ENCODE results near the gene RALGPS1.
A peak's percentile ranks its signal among the peaks of the same experiment; 100 is the strongest.

RALGPS1 gene

GRCh38 chr9:127158786-127159324, 244.3 kb downstream of the RALGPS1 start:
- Mint-ChIP-seq H3K36me3 (ENCODE audit: insufficient read depth) (peaks cover 2% of the 10 kb centered on the region), H3K4me1 (ENCODE audit: low read depth in 2 of 2) (peaks cover 8 to 12% of the 10 kb centered on the region in 2 donors), H3K27ac (no peak overlapping the region), H3K9me3 (no peaks in the 10 kb centered on the region), H3K4me3 (no peak overlapping the region), H3K27me3 (no peaks in the 10 kb centered on the region)
- no peak for ATAC-seq (replicated peaks)
- DNase-seq, result no peak

DNA sequence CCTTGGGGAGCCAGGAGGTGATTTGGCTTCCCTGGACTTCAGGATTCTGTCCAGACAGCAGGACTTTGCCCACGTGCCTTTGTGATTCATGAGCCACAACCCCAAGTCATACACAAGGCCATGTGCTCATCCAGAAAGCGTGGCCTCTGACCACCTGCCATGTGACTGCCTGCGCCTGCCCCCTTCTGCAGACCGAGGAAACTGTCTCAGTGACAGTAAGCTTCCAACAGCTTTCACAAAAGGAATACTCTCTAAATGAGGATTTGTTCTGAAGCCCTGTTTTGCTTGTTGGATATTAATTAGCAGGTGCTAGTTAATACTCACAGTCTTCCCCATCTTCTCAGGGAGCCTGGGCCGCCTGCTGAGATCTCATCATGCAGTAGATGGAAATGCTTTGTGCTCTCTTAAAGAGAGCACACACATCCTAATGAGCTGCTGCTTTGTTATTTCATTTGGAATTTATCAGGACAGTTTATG, 244.8 kb downstream of the RALGPS1 start:
- Mint-ChIP-seq H3K4me1 (ENCODE audit: low read depth in 2 of 2) (peaks cover 8 to 12% of the 10 kb centered on the region in 2 donors), H3K36me3 (ENCODE audit: insufficient read depth) (peaks cover 2% of the 10 kb centered on the region), H3K27ac (peak overlapping the region; percentile 26 to 67), H3K9me3 (no peaks in the 10 kb centered on the region), H3K4me3 (no peak overlapping the region), H3K27me3 (no peaks in the 10 kb centered on the region)
- no peak for ATAC-seq (replicated peaks)
- DNase-seq, result no peak

- Mint-ChIP-seq H3K27ac (peak overlapping the region; percentile 26 to 67), H3K36me3 (ENCODE audit: insufficient read depth) (peaks cover 2% of the 10 kb centered on the region), H3K27me3 (no peaks in the 10 kb centered on the region), H3K4me1 (ENCODE audit: low read depth in 2 of 2) (peaks cover 10 to 12% of the 10 kb centered on the region in 2 donors), H3K4me3 (no peak overlapping the region), H3K9me3 (no peaks in the 10 kb centered on the region)
- DNase-seq, result no peak
- ATAC-seq (replicated peaks), result no peak
Observed at GRCh38 chr9:127159949-127160610, 245.5 kb downstream of the RALGPS1 start.

DNA sequence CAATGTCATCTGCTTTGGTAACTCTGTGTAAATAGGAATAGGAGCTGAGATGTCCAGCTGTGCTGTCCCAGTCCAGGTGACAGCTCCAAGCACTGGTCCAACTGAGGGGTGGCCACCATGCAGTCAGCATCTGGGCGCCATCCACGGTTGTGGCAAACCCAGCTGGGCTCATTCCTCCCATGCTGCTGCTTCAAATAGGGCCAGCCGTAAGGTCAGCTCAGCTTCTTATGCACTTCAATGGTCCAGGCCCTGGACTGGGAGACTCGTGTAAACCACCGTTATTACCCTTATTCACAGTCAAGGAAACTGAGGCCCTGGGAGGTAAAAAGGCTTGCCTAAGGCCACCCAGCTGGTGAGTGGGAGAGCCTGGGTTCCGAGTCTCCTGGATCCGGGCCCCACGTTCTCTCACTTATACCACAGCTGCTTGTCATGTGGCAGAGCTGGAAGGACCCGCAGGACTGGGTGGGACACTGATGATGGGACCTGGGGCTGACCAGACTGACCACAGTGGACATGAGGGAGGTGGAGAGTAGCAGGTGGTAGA, 246.6 kb downstream of the RALGPS1 start:
- H3K4me3 Mint-ChIP-seq, result no peak overlapping the region
- no peak for DNase-seq
- H3K27me3 Mint-ChIP-seq, result no peaks in the 10 kb centered on the region
- no peak for ATAC-seq (replicated peaks)
- H3K27ac Mint-ChIP-seq, result peak overlapping the region in 1 of 2 donors; percentile 59
- H3K9me3 Mint-ChIP-seq, result no peaks in the 10 kb centered on the region
- H3K4me1 Mint-ChIP-seq (ENCODE audit: low read depth in 2 of 2), result peaks cover 10 to 12% of the 10 kb centered on the region in 2 donors
- peaks cover 2% of the 10 kb centered on the region for H3K36me3 Mint-ChIP-seq (ENCODE audit: insufficient read depth)

DNA sequence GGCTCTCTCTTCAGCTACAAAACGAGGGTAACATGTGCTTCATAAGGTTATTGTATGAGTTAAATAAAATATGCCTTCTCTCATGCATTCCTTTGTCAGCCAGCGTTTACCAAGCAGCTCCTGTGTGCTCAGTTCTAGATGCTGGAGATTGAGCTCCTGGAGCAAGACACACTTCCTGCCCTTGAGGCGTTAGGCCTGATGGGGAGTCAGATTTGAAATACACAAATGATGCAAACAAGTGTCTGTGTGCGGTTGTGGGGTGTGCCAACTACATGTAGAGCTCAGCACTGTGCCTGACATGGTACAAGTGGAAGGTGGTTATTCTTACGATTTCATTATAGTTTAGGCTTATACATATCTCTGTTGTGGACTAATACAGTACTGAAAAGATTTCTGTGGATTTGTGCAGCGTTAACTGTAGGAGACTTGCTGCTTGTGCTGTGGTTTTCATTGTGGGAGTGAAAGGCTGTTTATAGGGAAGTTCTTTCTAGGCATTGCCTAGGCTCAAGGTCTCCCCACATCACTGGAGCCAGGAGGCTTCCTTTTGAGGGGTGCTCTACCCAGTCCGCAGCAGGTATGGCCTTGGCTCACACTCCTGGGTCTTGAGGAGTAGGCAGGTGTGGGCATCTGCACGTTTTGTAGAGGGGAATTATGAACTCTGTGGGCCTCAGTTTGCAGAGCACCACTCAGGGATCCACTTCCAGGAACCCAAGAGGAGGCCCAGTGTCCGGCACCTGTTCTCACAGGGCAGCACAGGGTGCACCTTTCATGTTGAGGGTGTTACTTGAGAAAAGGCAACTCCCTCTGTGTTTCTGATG, 247.7 kb downstream of the RALGPS1 start:
- Mint-ChIP-seq H3K4me1 (ENCODE audit: low read depth in 2 of 2) (peaks cover 10 to 12% of the 10 kb centered on the region in 2 donors), H3K27me3 (no peaks in the 10 kb centered on the region), H3K36me3 (ENCODE audit: insufficient read depth) (peaks cover 2% of the 10 kb centered on the region), H3K27ac (peak overlapping the region; percentile 59 to 62), H3K9me3 (no peaks in the 10 kb centered on the region), H3K4me3 (no peak overlapping the region)
- ATAC-seq (replicated peaks) (peak; percentile 24), DNase-seq (no peak)

DNA sequence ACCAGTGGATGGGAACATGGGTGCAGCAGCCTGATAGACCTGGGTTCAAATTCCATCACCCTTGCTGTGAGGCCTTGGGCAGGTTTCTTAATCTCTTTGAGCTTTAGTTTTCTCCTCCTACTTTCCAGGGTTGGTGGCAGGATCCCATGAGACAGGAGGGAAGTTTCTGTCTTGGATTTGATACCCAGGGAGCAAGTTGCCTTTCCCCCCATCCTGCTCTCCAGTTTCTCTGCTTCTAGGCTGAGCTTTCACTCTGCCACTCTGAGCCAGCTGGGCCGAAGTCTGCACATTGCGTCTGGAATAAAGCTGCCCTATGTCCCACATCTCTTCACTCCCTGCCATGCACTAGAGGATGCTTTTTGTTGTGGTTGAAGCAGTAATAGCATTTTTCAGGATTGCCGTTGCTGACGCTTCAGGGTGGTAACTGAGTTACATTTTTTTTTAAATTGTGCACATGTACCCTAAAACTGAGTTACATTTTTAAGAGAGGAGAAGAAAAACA, 248.3 kb downstream of the RALGPS1 start:
- ATAC-seq (replicated peaks) (no peak), DNase-seq (no peak)
- H3K36me3 Mint-ChIP-seq (ENCODE audit: insufficient read depth), result peaks cover 2% of the 10 kb centered on the region
- H3K27ac Mint-ChIP-seq, result peak overlapping the region; percentile 59 to 83
- H3K4me3 Mint-ChIP-seq, result no peak overlapping the region
- no peaks in the 10 kb centered on the region for H3K9me3 Mint-ChIP-seq
- H3K4me1 Mint-ChIP-seq (ENCODE audit: low read depth in 2 of 2), result peaks cover 10 to 12% of the 10 kb centered on the region in 2 donors
- H3K27me3 Mint-ChIP-seq, result no peaks in the 10 kb centered on the region

GRCh38 chr9:127163409-127163808, 248.8 kb downstream of the RALGPS1 start:
- ATAC-seq (replicated peaks) (no peak), DNase-seq (no peak)
- Mint-ChIP-seq H3K4me1 (ENCODE audit: low read depth in 2 of 2) (peaks cover 10 to 12% of the 10 kb centered on the region in 2 donors), H3K9me3 (no peaks in the 10 kb centered on the region), H3K36me3 (ENCODE audit: insufficient read depth) (peaks cover 2% of the 10 kb centered on the region), H3K4me3 (no peak overlapping the region), H3K27me3 (no peaks in the 10 kb centered on the region), H3K27ac (peak overlapping the region; percentile 59 to 83)

GRCh38 chr9:127165116-127165515, 250.5 kb downstream of the RALGPS1 start:
- ATAC-seq (replicated peaks) (no peak), DNase-seq (no peak)
- Mint-ChIP-seq H3K27ac (peak overlapping the region; percentile 4 to 14), H3K36me3 (ENCODE audit: insufficient read depth) (no peaks in the 10 kb centered on the region), H3K4me1 (ENCODE audit: low read depth in 2 of 2) (peaks cover 10 to 12% of the 10 kb centered on the region in 2 donors), H3K27me3 (no peaks in the 10 kb centered on the region), H3K9me3 (no peaks in the 10 kb centered on the region), H3K4me3 (no peak overlapping the region)

DNA sequence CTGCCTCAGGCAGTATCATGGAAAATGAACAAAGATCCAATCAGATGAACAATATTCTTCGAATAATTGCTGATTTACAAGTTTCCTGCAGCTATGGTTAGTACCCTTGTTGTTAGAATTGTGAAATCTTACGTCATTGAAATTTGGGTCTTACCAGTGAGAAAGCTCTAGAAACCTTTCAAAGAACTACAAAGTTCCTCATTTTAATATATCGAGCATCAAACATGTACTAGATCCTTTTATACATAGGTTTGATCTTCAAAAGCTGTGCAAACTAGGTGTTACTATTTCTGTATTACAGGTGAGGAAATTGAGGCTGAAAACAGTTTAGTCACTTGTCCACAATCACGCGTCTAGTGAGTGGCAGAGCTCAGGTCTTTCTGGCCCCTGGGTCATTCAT, 251.5 kb downstream of the RALGPS1 start:
- Mint-ChIP-seq H3K27ac (peak overlapping the region in 1 of 2 donors; percentile 15), H3K36me3 (ENCODE audit: insufficient read depth) (no peaks in the 10 kb centered on the region), H3K27me3 (no peaks in the 10 kb centered on the region), H3K9me3 (no peaks in the 10 kb centered on the region), H3K4me1 (ENCODE audit: low read depth in 2 of 2) (peaks cover 10 to 12% of the 10 kb centered on the region in 2 donors), H3K4me3 (no peak overlapping the region)
- no peak for ATAC-seq (replicated peaks)
- no peak for DNase-seq

DNA sequence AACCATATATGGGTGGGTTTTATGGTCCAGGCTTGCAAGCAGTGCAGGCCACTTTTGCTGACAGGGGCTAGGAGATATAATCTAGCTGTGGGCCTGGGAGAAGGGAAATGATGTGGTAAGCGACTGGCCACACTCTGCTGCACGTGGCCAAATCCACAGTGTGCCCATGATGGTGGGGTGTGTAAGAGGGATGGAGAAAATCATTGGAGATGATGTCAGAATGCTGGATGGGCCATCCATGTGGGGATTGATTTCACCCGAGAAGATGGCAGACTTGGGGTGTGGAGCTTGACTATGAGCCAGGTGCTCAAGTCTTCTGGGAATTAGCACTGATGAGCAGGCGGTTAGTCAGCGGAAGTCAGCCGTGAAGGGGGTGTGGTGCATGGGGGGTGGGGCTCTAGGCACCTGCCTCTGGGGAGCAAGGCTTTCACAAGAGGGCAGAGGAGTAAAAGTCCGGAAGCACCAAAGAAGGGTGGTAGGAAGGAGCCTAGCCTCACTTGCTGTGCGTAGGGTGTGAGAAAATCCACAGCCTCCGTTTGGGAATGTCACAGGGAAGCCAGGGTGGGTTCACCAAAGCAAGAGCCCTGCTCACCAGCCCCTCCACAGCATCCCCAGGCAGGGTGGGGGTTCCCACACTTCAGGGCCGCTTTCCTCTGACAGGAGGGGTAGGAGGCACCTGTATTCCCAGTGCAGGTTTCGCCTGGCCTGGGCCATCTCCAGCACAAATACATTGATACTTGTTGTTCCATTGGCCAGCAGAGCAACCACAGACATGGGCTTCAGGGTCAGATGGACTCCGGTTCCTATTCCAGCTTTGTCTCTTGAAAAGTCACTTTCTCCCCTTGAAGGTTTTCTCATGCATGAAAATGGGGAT, 252.3 kb downstream of the RALGPS1 start:
- DNase-seq, result no peak
- Mint-ChIP-seq H3K4me1 (ENCODE audit: low read depth in 2 of 2) (peaks cover 8 to 10% of the 10 kb centered on the region in 2 donors), H3K27ac (peak overlapping the region in 1 of 2 donors; percentile 15), H3K9me3 (no peaks in the 10 kb centered on the region), H3K27me3 (no peaks in the 10 kb centered on the region), H3K36me3 (ENCODE audit: insufficient read depth) (no peaks in the 10 kb centered on the region), H3K4me3 (no peak overlapping the region)
- ATAC-seq (replicated peaks), result peak; percentile 7

DNA sequence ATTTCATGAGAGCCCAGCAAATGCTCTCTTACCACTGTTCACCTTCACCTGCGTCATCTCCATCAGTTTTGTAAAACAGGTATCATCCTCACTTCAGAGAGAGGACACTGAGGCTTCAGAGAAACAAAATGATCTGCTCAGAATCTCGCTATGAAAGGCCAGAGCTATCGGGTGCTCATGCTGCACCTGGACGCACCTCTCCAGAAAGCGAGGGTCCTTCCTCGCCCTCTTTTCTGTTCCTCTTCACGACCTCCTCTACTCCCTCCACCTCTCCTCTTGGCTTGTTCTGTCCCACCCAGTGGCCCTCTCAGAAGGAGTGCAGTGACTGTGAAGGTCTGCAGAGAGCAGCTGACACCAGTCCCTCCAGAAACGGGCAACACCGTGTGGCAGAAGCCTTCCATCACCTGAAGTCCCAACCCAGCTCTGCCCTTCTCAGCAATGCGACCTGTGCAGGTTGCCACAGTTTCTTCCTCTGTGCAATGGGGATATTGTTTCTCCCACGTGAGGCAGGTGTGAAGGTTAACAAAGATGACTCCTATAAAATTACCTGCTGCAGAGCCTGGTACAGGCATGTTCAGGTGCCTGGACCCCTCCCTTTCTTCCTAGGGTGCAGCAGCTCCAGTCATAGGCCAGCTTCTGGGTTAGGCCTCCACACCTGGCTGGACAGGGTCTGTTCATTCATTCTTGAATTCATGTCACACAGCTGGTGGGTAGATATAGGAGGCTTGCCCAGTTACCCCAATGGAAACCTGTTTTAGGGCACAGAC, 253.2 kb downstream of the RALGPS1 start:
- no peak for DNase-seq

More for the DNA sequence above, 253.2 kb downstream of the RALGPS1 start:
- Mint-ChIP-seq H3K27ac (no peak overlapping the region), H3K9me3 (no peaks in the 10 kb centered on the region), H3K4me1 (ENCODE audit: low read depth in 2 of 2) (peaks cover 2 to 5% of the 10 kb centered on the region in 2 donors), H3K27me3 (no peaks in the 10 kb centered on the region), H3K36me3 (ENCODE audit: insufficient read depth) (no peaks in the 10 kb centered on the region), H3K4me3 (no peak overlapping the region)
- ATAC-seq (replicated peaks), result no peak

Measured in effector memory CD8-positive, alpha-beta T cell (primary cell).